H4 (cell line): ENCODE results near the gene KLHL29. TPM values are rescaled to one million over a fixed set of nuclear protein-coding genes. Genes with fewer than 3 reads are reported as not detected.
A peak's percentile ranks its signal among the peaks of the same experiment; 100 is the strongest.

Experiments used
- DNase-seq: peaks from one replicate; pipeline ENCODE4 v3.0.0-alpha.2; 2015; ENCODE audit warnings: low spot score
- total RNA-seq: library from RNA; depleted of rRNA; stranded (reverse); fragments of >200 nt; shearing (Covaris generic); gene quantifications from 2 replicates; pipeline ENCODE4 v1.2.3, GENCODE V29; 2014

KLHL29 gene
- total RNA-seq, 1 experiment from 2014 or later: 1.8 TPM

- DNase-seq: no peak
These were observed 244.9 kb downstream of the KLHL29 start for GRCh38 chr2:23629772-23630480.

- no peak for DNase-seq
These were observed 246.0 kb downstream of the KLHL29 start for GRCh38 chr2:23630961-23631360.

GRCh38 chr2:23631389-23631788, 246.4 kb downstream of the KLHL29 start:
- no peak for DNase-seq

- no peak for DNase-seq
These were observed 247.4 kb downstream of the KLHL29 start for GRCh38 chr2:23632386-23632785.

- no peak for DNase-seq
These were observed 247.9 kb downstream of the KLHL29 start for GRCh38 chr2:23632831-23633395.

- DNase-seq: no peak
These were observed 249.0 kb downstream of the KLHL29 start for GRCh38 chr2:23633966-23634365.

GRCh38 chr2:23635442-23636340, 250.7 kb downstream of the KLHL29 start:
- DNase-seq: no peak

GRCh38 chr2:23636426-23636825, 251.4 kb downstream of the KLHL29 start:
- no peak for DNase-seq

GRCh38 chr2:23637011-23637778, 252.2 kb downstream of the KLHL29 start:
- DNase-seq: no peak

GRCh38 chr2:23639406-23639982, 254.5 kb downstream of the KLHL29 start:
- no peak for DNase-seq

- no peak for DNase-seq
These were observed 255.7 kb downstream of the KLHL29 start for GRCh38 chr2:23640711-23641110.

GRCh38 chr2:23642516-23642915, 257.5 kb downstream of the KLHL29 start:
- DNase-seq: no peak

GRCh38 chr2:23645230-23645808, 260.3 kb downstream of the KLHL29 start:
- no peak for DNase-seq

- no peak for DNase-seq
These were observed 262.6 kb downstream of the KLHL29 start for GRCh38 chr2:23647563-23647962.

GRCh38 chr2:23649303-23649702, 264.3 kb downstream of the KLHL29 start:
- DNase-seq: no peak

GRCh38 chr2:23649819-23650218, 264.8 kb downstream of the KLHL29 start:
- peak; percentile 65 for DNase-seq

GRCh38 chr2:23651187-23652080, 266.5 kb downstream of the KLHL29 start:
- peak; percentile 30 for DNase-seq

- no peak for DNase-seq
These were observed 268.3 kb downstream of the KLHL29 start for GRCh38 chr2:23653326-23653725.

GRCh38 chr2:23654756-23655155, 269.8 kb downstream of the KLHL29 start:
- no peak for DNase-seq
